ENCODE results near the gene ZBTB46. TPM values are rescaled to one million over a fixed set of nuclear protein-coding genes. Genes with fewer than 3 reads are reported as not detected.

The ZBTB46 gene
- total and polyA plus RNA-seq, 2 donors (not counting 1 experiment from before 2014, with no cell fraction given) = 0.96 to 4.5 TPM

GRCh38 chr20:63792866-63793265, 38.2 kb downstream of the ZBTB46 start:
- H3K4me3 ChIP-seq (replicated peaks in 1 of 4; ENCODE audit: control extremely low read depth in 1 of 4, insufficient read depth in 1 of 4, low read depth in 3 of 4, low read length in 4 of 4) = no peak overlapping the region
- no peaks in the 10 kb centered on the region for H3K36me3 ChIP-seq (ENCODE audit: control insufficient read depth, insufficient read depth, low read length)
- no peaks in the 10 kb centered on the region for H3K4me1 ChIP-seq (ENCODE audit: control insufficient read depth, extremely low read depth, insufficient read depth, low read length)
- H3K9me3 ChIP-seq (ENCODE audit: control insufficient read depth, insufficient read depth, low read depth, low read length) = no peaks in the 10 kb centered on the region
- no peaks in the 10 kb centered on the region for H4K20me1 ChIP-seq (ENCODE audit: control insufficient read depth, extremely low read depth, insufficient read depth, low read length)
- TF ChIP-seq EZH2 (IDR thresholded peaks at IDR 0.05; ENCODE audit: low read length, missing control alignments) (no peak), CTCF (conservative IDR thresholded peaks at IDR 0.05 in 1 of 2, IDR thresholded peaks at IDR 0.05 in 1 of 2; ENCODE audit: low read depth in 1 of 2, low read length in 2 of 2) (no peak)
- no peak overlapping the region for H2AFZ ChIP-seq (ENCODE audit: low read length)
- no peak overlapping the region for H3K4me2 ChIP-seq (ENCODE audit: extremely low read depth, insufficient read depth, low read length)
- no peaks in the 10 kb centered on the region for H3K27me3 ChIP-seq (ENCODE audit: control insufficient read depth, insufficient read depth, low read length)
- no peak overlapping the region for H3K27ac ChIP-seq (ENCODE audit: insufficient read depth, low read length)
- DNase-seq (ENCODE audit: low read depth in 2 of 2) = no peak
- H3K79me2 ChIP-seq (ENCODE audit: control insufficient read depth, insufficient read depth, low read length) = no peaks in the 10 kb centered on the region
- H3K9ac ChIP-seq (ENCODE audit: insufficient read depth, low read length) = no peak overlapping the region

- Histone ChIP-seq H3K79me2 (ENCODE audit: control insufficient read depth, insufficient read depth, low read length) (no peaks in the 10 kb centered on the region), H3K27me3 (ENCODE audit: control insufficient read depth, insufficient read depth, low read length) (no peaks in the 10 kb centered on the region), H3K4me3 (replicated peaks in 1 of 4; ENCODE audit: control extremely low read depth in 1 of 4, insufficient read depth in 1 of 4, low read depth in 3 of 4, low read length in 4 of 4) (no peak overlapping the region), H3K27ac (ENCODE audit: insufficient read depth, low read length) (no peak overlapping the region), H3K4me2 (ENCODE audit: extremely low read depth, insufficient read depth, low read length) (no peak overlapping the region), H4K20me1 (ENCODE audit: control insufficient read depth, extremely low read depth, insufficient read depth, low read length) (no peaks in the 10 kb centered on the region), H3K36me3 (ENCODE audit: control insufficient read depth, insufficient read depth, low read length) (no peaks in the 10 kb centered on the region), H2AFZ (ENCODE audit: low read length) (no peak overlapping the region), H3K4me1 (ENCODE audit: control insufficient read depth, extremely low read depth, insufficient read depth, low read length) (no peaks in the 10 kb centered on the region), H3K9me3 (ENCODE audit: control insufficient read depth, insufficient read depth, low read depth, low read length) (no peaks in the 10 kb centered on the region), H3K9ac (ENCODE audit: insufficient read depth, low read length) (no peak overlapping the region)
- DNase-seq (ENCODE audit: low read depth in 2 of 2) = no peak
- TF ChIP-seq EZH2 (IDR thresholded peaks at IDR 0.05; ENCODE audit: low read length, missing control alignments) = no peak
- TF ChIP-seq CTCF (conservative IDR thresholded peaks at IDR 0.05 in 1 of 2, IDR thresholded peaks at IDR 0.05 in 1 of 2; ENCODE audit: low read depth in 1 of 2, low read length in 2 of 2) = no peak
These were observed 39.4 kb downstream of the ZBTB46 start for GRCh38 chr20:63791497-63792156.

- Histone ChIP-seq H3K4me3 (replicated peaks in 1 of 4; ENCODE audit: control extremely low read depth in 1 of 4, insufficient read depth in 1 of 4, low read depth in 3 of 4, low read length in 4 of 4) (no peak overlapping the region), H3K9ac (ENCODE audit: insufficient read depth, low read length) (no peak overlapping the region), H3K4me2 (ENCODE audit: extremely low read depth, insufficient read depth, low read length) (no peak overlapping the region), H3K79me2 (ENCODE audit: control insufficient read depth, insufficient read depth, low read length) (no peaks in the 10 kb centered on the region), H3K27ac (ENCODE audit: insufficient read depth, low read length) (no peak overlapping the region), H3K27me3 (ENCODE audit: control insufficient read depth, insufficient read depth, low read length) (no peaks in the 10 kb centered on the region), H4K20me1 (ENCODE audit: control insufficient read depth, extremely low read depth, insufficient read depth, low read length) (no peaks in the 10 kb centered on the region), H3K9me3 (ENCODE audit: control insufficient read depth, insufficient read depth, low read depth, low read length) (no peaks in the 10 kb centered on the region), H3K36me3 (ENCODE audit: control insufficient read depth, insufficient read depth, low read length) (no peaks in the 10 kb centered on the region), H3K4me1 (ENCODE audit: control insufficient read depth, extremely low read depth, insufficient read depth, low read length) (no peaks in the 10 kb centered on the region), H2AFZ (ENCODE audit: low read length) (no peak overlapping the region)
- no peak for DNase-seq (ENCODE audit: low read depth in 2 of 2)
- TF ChIP-seq EZH2 (IDR thresholded peaks at IDR 0.05; ENCODE audit: low read length, missing control alignments) = no peak
- TF ChIP-seq CTCF (conservative IDR thresholded peaks at IDR 0.05 in 1 of 2, IDR thresholded peaks at IDR 0.05 in 1 of 2; ENCODE audit: low read depth in 1 of 2, low read length in 2 of 2) = no peak
These were observed 40.4 kb downstream of the ZBTB46 start for GRCh38 chr20:63790572-63791168.
